Stimulated activated CD4-positive, alpha-beta T cell treated with anti-CD3 and anti-CD28 coated beads, Interleukin-1b, Interleukin-23, amount 100 ng/mL, for 48 hours (primary cell): ENCODE results near the gene ZNF878.
"Not testable (repeated sequence)": the region's sequence is repeated elsewhere in the genome, so short reads cannot be mapped to it uniquely, and the experiment has no call there.

Source experiments
- DNase-seq: peaks from one replicate; pipeline ENCODE4 v3.0.0-alpha.2; 2020

The ZNF878 gene

DNA sequence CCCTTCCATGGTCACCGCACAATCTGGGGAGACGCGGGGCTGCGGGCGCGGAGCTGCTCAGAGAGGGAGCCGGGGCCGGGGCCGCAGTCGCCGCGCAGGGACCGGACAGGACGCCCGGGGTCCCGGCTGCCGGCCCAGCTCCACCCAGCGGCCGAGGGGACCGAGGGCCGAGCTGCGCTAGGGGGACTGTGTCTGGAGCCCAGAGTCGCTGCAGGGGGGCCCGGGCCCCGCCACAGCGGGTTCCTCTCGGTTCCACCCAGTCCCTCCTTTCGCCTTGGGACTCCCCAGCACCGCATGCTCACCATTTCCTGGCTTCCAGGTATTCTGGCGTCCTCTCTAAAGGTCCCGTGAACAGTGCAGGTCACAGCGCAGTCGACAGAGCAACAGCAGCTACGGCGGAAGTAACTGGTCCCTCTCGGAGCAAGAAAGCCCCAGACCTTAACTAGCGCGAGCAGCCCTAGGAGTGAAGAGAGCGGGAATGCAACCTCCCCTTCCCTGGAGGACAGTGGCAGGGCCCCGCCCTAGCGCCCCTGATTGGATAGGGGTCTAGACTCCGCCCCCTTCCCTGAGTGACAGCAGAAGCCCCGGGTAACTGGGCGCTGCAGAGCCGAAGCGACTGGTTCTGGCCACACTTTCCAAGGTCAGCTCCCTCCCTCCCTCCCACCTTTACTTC lies at the start of gene ZNF878:
Gene ZNF878 (minus strand): TSS at position 465 of the 673 bp plus-strand sequence. CDS start 160 bp downstream, at position 305.
- peak; percentile 69 for DNase-seq

- DNase-seq = no peak
Observed at GRCh38 chr19:12098040-12098439, 45.3 kb upstream of the ZNF878 start.

- no peak for DNase-seq
Observed at GRCh38 chr19:12095111-12095790, 42.5 kb upstream of the ZNF878 start.

- DNase-seq = no peak
Observed at GRCh38 chr19:12093777-12094176, 41.0 kb upstream of the ZNF878 start.

GRCh38 chr19:12092956-12093355 lies 40.2 kb upstream of the ZNF878 start:
- DNase-seq = no peak

GRCh38 chr19:12092065-12092867 lies 39.5 kb upstream of the ZNF878 start:
- DNase-seq = peak; percentile 83

GRCh38 chr19:12090807-12091206 lies 38.0 kb upstream of the ZNF878 start:
- DNase-seq = peak; percentile 72

DNA sequence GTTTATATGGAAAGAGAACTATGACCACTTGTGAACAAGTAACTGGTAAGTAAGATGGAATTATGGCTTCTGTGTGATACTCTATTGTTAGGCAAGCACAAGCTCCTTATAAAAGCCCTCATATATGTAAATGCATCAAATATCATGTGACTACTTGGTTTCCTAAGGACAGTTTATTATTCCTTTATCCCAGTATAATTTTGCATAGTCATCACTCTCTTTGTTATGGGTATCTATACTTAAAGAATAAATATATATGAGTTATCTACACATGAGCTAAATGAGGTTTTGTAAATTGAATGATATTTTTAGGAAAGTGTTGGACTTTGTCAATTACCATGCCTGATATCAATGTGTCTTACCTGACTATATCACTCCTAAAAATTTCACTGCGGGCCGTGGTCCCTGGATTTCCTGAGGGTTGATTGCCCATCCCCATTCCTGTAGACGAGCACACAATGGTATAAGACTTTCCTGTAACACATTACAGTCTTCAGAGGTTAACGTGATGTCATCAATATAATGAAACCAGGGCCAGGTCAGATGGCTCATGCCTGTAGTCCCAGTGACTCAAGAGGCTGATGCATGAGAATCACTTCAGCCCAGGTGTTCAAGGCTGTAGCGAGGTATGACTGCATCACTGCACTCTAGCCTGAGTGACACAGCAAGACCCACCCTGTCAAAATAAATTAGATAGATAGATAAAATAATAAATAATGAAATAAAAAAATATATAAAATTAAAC lies 32.5 kb upstream of the ZNF878 start:
- DNase-seq = peak; percentile 8

DNA sequence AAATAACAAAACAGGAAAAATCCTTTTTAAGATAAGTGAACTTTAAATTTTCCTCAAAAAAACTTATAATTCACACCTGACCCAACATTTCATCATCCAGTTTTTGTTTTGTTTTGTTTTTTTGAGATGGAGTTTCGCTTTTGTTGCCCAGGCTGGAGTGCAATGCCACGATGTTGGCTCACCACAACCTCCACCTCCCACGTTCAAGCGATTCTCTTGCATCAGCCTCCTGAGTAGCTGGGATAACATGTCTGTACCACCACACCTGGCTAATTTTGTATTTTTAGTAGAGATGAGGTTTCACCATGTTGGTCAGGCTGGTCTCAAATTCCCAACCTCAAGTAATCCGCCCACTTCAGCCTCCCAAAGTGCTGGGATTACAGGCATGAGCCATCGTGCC lies 30.6 kb upstream of the ZNF878 start:
- not testable (repeated sequence) for DNase-seq

DNA sequence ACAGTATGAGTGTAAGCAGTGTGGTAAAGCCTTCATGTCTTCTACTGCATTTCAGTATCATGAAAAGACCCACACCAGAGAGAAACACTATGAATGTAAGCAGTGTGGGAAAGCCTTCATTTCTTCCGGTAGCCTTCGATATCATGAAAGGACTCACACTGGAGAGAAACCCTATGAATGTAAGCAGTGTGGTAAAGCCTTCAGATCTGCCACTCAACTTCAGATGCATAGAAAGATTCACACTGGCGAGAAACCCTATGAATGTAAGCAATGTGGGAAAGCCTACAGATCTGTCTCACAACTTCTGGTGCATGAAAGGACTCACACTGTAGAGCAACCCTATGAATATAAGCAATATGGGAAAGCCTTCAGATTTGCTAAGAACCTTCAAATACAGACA lies 24.6 kb upstream of the ZNF878 start:
- DNase-seq = no peak

DNA sequence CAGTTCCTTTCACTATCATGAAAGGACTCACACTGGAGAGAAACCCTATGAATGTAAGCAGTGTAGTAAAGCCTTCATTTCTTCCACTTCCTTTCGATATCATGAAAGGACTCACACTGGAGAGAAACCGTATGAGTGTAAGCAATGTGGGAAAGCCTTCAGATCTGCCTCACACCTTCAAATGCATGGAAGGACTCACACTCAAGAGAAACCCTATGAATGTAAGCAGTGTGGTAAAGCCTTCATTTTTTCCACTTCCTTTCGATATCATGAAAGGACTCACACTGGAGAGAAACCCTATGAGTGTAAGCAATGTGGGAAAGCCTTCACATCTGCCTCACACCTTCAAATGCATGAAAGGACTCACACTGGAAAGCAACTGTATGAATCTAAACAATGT lies 23.6 kb upstream of the ZNF878 start:
- DNase-seq = not testable (repeated sequence)

DNA sequence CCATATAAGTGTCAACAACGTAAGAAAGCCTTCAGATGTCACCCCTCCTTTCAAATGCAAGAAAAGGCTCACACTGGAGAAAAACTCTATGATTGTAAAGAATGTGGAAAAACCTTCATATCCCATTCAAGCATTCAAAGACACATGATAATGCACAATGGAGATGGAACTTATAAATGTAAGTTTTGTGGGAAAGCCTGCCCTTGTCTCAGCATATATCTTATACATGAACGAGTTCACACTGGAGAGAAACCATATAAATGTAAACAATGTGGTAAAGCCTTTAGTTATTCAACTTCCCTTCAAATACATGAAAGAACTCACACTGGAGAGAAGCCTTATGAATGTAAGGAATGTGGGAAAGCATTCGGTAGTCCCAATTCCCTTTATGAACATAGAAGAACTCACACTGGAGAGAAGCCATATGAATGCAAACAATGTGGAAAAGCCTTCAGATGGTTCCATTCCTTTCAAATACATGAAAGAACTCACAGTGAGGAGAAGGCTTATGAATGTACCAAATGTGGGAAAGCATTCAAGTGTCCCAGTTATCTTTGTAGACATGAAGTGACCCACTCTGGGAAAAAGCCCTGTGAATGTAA lies 22.9 kb upstream of the ZNF878 start:
- no peak for DNase-seq

DNA sequence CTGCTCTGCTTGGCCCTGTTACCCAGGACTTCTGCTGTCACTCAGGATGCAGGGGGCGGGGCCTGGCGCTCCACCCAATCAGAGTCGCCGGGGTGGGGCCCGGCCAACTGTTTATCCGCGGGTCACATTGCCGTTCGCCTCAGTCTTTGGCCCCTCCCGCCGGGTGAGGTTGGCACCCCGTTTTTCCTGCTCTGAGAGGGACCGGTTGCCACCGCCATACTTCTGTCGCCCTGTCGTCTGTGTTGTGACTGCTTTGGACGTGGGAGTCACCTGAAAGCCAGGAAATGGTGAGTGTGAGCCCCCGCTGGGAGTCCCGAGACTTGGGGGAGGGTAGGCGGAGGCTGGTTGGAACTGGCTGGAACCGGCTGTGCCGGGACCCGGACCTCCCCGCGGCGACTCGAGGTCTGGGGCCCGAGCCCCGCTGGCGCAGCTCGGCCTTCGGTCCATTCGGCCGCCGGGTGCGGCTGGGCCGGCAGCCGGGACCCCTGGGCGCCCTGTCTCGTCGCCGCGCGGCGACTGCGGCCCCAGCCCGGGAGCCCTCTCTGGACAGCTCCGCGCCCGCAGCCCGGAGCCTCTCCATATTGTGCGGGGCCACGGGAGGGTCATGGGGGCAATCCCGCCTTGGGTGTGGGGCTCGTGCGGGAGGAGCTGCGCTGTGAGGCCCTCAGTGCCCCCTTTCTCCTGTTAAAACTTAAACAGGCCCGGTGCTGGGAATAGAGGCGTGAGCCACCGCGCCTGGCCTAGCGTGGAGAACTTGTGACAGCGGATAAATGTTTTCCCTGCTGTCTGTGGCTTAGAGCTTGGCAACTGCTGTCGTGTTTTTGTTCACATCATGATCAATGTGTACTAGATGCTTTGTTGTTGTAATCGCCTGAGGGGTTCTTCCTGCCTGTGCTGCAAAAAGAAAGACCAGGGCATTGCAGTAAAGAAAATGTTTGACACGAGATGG lies 12.1 kb upstream of the ZNF878 start, which contains the start of gene ZNF844:
Gene ZNF844 (plus strand): TSS at position 142 of the 949 bp plus-strand sequence. CDS start 143 bp downstream, at position 285.
- DNase-seq = peak; percentile 81

- no peak for DNase-seq
Observed at GRCh38 chr19:12055784-12056183, 3.0 kb upstream of the ZNF878 start.

- DNase-seq = no peak
Observed at GRCh38 chr19:12052091-12052496, 667 bp downstream of the ZNF878 start.

DNA sequence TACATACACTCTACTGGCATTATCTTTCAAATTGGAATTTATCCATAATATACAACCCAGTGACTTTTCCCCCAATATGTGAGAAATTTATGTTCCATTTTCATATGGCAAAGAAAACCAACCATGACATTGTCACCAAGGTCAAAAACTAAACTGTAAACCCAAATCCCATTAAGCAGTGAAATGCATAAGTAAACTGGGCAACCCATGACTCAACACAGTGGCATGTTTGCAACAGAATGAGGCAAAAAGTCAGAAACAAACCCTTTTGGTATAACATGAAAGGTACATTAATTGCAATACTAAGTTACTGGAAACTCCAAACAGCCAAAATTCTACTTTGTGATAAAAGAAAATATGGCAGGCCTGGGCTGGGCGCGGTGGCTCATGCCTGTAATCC lies 4.9 kb downstream of the ZNF878 start:
- no peak for DNase-seq

- no peak for DNase-seq
Observed at GRCh38 chr19:12043752-12044422, 8.9 kb downstream of the ZNF878 start.

- no peak for DNase-seq
Observed at GRCh38 chr19:12042893-12043292, 9.9 kb downstream of the ZNF878 start.

DNA sequence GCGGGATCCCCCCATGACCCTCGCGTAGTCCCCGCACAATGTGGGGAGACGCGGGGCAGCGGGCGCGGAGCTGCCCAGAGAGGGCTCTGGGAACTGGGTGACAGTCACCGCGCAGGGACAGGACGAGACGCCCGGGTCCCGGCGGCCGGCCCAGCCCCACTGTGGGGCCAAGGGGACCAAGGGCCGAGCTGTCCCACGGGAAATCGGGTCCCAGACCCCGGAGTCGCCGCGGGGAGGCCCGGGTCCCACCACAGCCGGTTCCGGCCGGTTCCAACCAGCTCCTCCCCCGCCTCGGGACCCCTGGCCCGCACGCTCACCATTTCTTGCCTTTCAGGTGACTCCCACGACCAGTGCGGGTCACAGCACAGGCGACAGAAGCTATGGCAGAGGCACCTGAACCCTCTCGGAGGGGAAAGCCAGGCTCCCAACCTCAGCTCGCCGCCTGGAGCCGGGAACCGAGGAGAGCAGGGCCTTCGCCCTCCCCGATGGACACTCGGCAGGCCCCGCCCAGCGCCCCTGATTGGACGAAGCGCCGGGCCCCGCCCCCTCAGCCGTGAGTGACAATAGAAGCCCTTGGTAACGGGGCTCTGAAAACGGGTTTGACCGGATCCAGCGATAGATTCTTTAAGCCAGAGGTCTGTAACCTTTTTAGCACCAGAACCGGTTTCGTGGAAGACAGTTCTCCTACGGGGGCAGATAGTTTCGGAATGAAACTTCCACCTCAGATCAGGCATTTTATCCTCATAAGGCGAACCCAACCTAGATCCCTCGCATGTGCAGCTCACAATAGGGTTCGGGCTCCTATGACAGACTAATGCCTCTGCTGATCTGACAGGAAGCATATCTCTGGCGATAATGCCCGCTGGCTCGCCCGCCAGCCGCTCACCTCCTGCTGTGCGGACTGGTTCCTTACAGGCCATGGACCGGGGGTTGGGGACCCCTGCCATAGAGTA lies 17.3 kb downstream of the ZNF878 start, which contains the start of gene ZNF433:
Gene ZNF433 (minus strand): TSS at position 460 of the 953 bp plus-strand sequence. CDS start 140 bp downstream, at position 320.
- DNase-seq = peak; percentile 78
